OCI-LY3 (cell line): ENCODE data around the gene RAB43.
A peak's percentile ranks its signal among the peaks of the same experiment; 100 is the strongest.

Source experiments
- H2AFZ ChIP-seq: fragments of 200-600, 300-600 bp; shearing (Covaris generic); 2 replicates; pipeline ENCODE4 v1.6.0; 2014; ENCODE audit warnings: antibody characterized with exemption, low read depth, low read length
- H3K27ac ChIP-seq: fragments of 200-600, 300-600 bp; sonication (generic); 2 replicates; pipeline ENCODE4 v1.5.1; 2014; ENCODE audit warnings: mild to moderate bottlenecking, low read length, moderate library complexity, mixed read lengths
- H3K27me3 ChIP-seq: fragments of 200-600, 300-600 bp; sonication (generic); 2 replicates; pipeline ENCODE4 v1.6.1; 2014; ENCODE audit warnings: low read depth, low read length, mixed read lengths
- H3K36me3 ChIP-seq: fragments of 200-600, 300-600 bp; sonication (generic); replicated peaks from 2 replicates; pipeline ENCODE3; 2014; ENCODE audit warnings: low read depth, low read length, mixed read lengths
- H3K4me1 ChIP-seq: fragments of 300-600, 200-600 bp; sonication (generic); 2 replicates; pipeline ENCODE4 v1.6.1; 2014; ENCODE audit warnings: low read length, mixed read lengths
- H3K4me2 ChIP-seq: fragments of 200-600, 300-600 bp; sonication (generic); 2 replicates; pipeline ENCODE4 v1.6.1; 2014; ENCODE audit warnings: low read length, mixed read lengths
- H3K4me3 ChIP-seq: fragments of 300-600, 200-600 bp; sonication (generic); 2 replicates; pipeline ENCODE4 v1.5.1; 2014; ENCODE audit warnings: antibody characterized with exemption, mild to moderate bottlenecking, low read length, moderate library complexity
- H3K79me2 ChIP-seq: fragments of 300-600, 200-600 bp; shearing (Covaris generic); 2 replicates; pipeline ENCODE4 v1.6.1; 2014; ENCODE audit warnings: mild to moderate bottlenecking, low read length, mixed read lengths
- H3K9ac ChIP-seq: fragments of 300-600, 200-600 bp; shearing (Covaris generic); 2 replicates; pipeline ENCODE4 v1.6.0; 2014; ENCODE audit warnings: mild to moderate bottlenecking, low read length, moderate library complexity
- H3K9me3 ChIP-seq: fragments of 200-600, 300-600 bp; shearing (Covaris generic); 2 replicates; pipeline ENCODE4 v1.6.1; 2014; ENCODE audit warnings: low read length, mixed read lengths; ENCODE audit not compliant: insufficient read depth
- H4K20me1 ChIP-seq: fragments of 200-600, 300-600 bp; sonication (generic); 2 replicates; pipeline ENCODE4 v1.6.1; 2016; ENCODE audit warnings: low read length, mixed read lengths; ENCODE audit not compliant: insufficient read depth
- CTCF ChIP-seq: fragments of 200-600, 300-600 bp; sonication (generic); IDR thresholded peaks from 2 replicates; pipeline ENCODE4 v1.5.1; 2014; ENCODE audit warnings: antibody characterized with exemption, low read length, low read depth
- EZH2phosphoT487 ChIP-seq: fragments of 200-600 bp; shearing (Covaris generic); IDR thresholded peaks from 2 replicates; pipeline ENCODE4 v1.6.1; 2018; ENCODE audit warnings: antibody characterized with exemption, mixed run types, low read depth

Gene RAB43

DNA sequence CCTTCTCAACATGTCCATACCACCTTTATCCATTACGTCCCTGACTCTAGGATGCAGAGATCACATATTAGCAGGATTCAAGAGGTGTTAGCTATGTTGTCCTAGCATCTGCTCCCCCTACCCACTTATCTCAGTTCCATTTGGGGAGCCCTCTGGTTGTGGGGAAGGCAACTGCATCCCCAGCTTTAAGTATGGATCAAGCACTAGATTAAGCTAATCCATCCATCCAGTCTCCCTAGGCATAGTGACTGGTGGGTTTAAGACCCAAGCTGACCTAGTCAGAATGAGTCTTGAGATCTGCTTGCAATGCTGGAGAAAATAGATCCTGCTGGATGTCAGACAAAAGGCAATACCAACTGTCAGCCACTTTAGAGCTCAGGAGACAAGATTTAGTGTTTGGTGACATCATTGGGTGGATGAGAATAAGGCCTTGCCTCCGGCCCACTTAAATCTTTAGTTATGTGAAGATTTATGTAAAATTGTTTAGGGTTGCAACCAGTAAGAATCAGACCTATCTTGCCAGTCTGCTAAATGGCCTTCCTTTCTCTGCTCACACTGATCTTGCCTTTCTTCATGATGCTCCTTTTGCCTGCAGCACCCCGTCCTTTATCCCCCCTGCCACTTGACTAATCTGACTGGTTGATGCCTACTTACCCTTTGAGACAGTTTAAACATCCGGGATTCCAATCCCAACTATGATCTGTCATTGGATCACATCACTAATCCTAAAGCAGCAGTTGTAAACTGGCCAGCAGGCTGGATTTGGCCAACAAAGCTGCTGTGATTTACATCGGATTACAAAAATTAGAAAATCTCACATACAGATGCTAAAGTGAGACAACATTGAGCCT, 41.4 kb upstream of the RAB43 start:
- Histone ChIP-seq H3K9ac (0 out of 2 replicates have a peak overlapping the region, but pooled peaks have one; percentile 92), H3K4me3 (peak overlapping the region; percentile 96; the same call in 1 of the 2 replicates), H3K4me2 (peak overlapping the region; percentile 95), H3K79me2 (peaks cover 35% of the 10 kb centered on the region), H3K27ac (peak overlapping the region; percentile 97; the same call in 1 of the 2 replicates), H3K36me3 (peaks cover 20% of the 10 kb centered on the region), H2AFZ (no peak overlapping the region), H3K9me3 (no peaks in the 10 kb centered on the region), H4K20me1 (peaks cover 7% of the 10 kb centered on the region; the same call in 1 of the 2 replicates), H3K4me1 (peaks cover 15% of the 10 kb centered on the region), H3K27me3 (no peaks in the 10 kb centered on the region)
- TF ChIP-seq CTCF (peak; percentile 37), EZH2phosphoT487 (no peak)

DNA sequence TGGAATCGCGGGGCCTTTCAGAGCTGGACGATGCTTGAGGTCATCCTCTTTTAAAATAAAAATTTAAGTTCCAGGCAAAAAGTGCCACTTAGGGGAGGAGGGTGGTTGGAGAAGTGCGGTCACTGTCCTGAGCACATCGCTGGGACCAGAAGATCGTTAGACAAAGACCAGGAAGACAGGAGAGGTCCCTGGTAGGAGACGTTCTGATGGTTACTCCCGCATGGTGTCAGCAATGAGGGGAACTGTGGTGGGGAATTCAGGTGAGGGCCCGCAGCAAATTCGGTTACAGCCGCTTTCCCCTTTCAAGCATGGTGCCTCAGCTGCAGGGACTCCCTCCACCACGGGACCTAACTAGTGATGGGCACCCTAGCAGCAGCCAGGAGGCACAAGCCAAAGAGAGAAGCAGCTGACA, 40.3 kb upstream of the RAB43 start:
- Histone ChIP-seq H3K4me1 (peaks cover 15% of the 10 kb centered on the region), H3K79me2 (peaks cover 26% of the 10 kb centered on the region), H3K4me2 (peak overlapping the region; percentile 95), H4K20me1 (no peaks in the 10 kb centered on the region), H3K4me3 (peak overlapping the region; percentile 96), H3K27me3 (no peaks in the 10 kb centered on the region), H3K9ac (peak overlapping the region; percentile 92), H3K27ac (peak overlapping the region; percentile 97), H2AFZ (no peak overlapping the region), H3K9me3 (no peaks in the 10 kb centered on the region), H3K36me3 (peaks cover 11% of the 10 kb centered on the region)
- TF ChIP-seq CTCF (0 out of 2 replicates have a peak, but pooled peaks have one; percentile 7), EZH2phosphoT487 (no peak)

GRCh38 chr3:129160891-129161859, 39.6 kb upstream of the RAB43 start, which contains the start of gene ISY1:
Gene ISY1, minus strand, starts transcription at chr3:129161063. Its CDS starts 88 bp downstream, at chr3:129160975.
- H3K36me3 ChIP-seq = peaks cover 9% of the 10 kb centered on the region
- H3K27me3 ChIP-seq = no peaks in the 10 kb centered on the region
- peak within 1 kb of the TSS; percentile 95 for H3K4me2 ChIP-seq
- peak within 1 kb of the TSS; percentile 92 for H3K9ac ChIP-seq
- peak within 1 kb of the TSS; percentile 97 for H3K27ac ChIP-seq
- H2AFZ ChIP-seq = peak within 1 kb of the TSS; percentile 100
- H3K9me3 ChIP-seq = no peaks in the 10 kb centered on the region
- peaks cover 15% of the 10 kb centered on the region for H3K4me1 ChIP-seq
- peak; percentile 61 for TF ChIP-seq CTCF
- TF ChIP-seq EZH2phosphoT487 = no peak
- H4K20me1 ChIP-seq = no peaks in the 10 kb centered on the region
- H3K79me2 ChIP-seq = peaks cover 25% of the 10 kb centered on the region
- peak within 1 kb of the TSS; percentile 96 for H3K4me3 ChIP-seq
